Progenitor cell of endocrine pancreas (in vitro differentiated cells): ENCODE results near the gene NCAPD3. TPM values are rescaled to one million over a fixed set of nuclear protein-coding genes. Genes with fewer than 3 reads are reported as not detected.

Experiments used
- DNase-seq: peaks from one replicate; pipeline ENCODE4 v3.0.0; 2021; ENCODE audit warnings: low spot score; ENCODE audit not compliant: unreplicated experiment
- H3K27ac Mint-ChIP-seq: 2 replicates; pipeline ENCODE4 v1.8.0; 2021; ENCODE audit warnings: mild to moderate bottlenecking, moderate library complexity, mixed read lengths
- H3K27me3 Mint-ChIP-seq: 2 replicates; pipeline ENCODE4 v1.8.0; 2021; ENCODE audit warnings: mixed read lengths
- H3K36me3 Mint-ChIP-seq: 2 replicates; pipeline ENCODE4 v1.8.0; 2022; ENCODE audit warnings: mixed read lengths; ENCODE audit not compliant: insufficient read depth
- H3K4me1 Mint-ChIP-seq: 2 replicates; pipeline ENCODE4 v1.8.0; 2021; ENCODE audit warnings: low read depth, mixed read lengths
- H3K4me3 Mint-ChIP-seq: 2 replicates; pipeline ENCODE4 v1.8.0; 2021; ENCODE audit warnings: low read depth, mild to moderate bottlenecking, moderate library complexity, mixed read lengths
- H3K9me3 Mint-ChIP-seq: 2 replicates; pipeline ENCODE4 v1.8.0; 2021; ENCODE audit warnings: low read depth, mixed read lengths
- total RNA-seq: library from RNA; stranded (reverse); gene quantifications from 2 replicates; pipeline ENCODE4 v1.2.1, GENCODE V29; 2021
- TF ChIP-seq, protein P1 (sequence below): fragments of 200-600 bp; sonication (generic); IDR thresholded peaks from one replicate; pipeline ENCODE4 v1.5.0; 2021; ENCODE audit warnings: antibody characterized with exemption, mild to moderate bottlenecking; ENCODE audit not compliant: unreplicated experiment

Gene NCAPD3
- total RNA-seq, 1 donor from 2014 or later: 30.0 TPM

DNA sequence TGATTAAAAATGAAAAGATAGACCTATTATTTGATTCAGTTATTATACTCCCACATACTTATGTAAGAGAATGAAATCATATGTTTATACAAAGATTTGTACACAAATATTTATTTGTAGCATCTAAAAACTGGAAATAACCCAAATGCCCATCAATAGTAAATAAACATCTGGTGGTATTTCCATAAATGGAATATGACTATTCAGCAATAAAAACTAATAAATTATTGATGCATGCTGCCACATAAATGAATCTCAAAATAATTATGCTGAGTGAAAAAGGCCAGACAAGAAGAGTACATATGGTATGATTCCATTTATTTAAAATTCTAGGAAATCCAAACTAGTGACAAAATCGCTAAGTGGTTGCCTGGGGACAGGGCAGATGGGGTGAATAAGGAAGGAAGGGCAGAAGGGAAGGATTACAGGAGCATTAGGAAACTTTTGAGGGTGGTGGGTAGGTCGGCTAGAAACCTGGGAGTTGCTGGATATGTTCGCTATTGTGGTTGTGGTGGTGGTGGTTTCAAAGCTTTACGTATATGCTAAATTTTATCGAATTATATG, 113.4 kb downstream of the NCAPD3 start:
- no peak overlapping the region for H3K4me3 Mint-ChIP-seq
- no peaks in the 10 kb centered on the region for H3K27me3 Mint-ChIP-seq
- TF ChIP-seq, protein P1, sequence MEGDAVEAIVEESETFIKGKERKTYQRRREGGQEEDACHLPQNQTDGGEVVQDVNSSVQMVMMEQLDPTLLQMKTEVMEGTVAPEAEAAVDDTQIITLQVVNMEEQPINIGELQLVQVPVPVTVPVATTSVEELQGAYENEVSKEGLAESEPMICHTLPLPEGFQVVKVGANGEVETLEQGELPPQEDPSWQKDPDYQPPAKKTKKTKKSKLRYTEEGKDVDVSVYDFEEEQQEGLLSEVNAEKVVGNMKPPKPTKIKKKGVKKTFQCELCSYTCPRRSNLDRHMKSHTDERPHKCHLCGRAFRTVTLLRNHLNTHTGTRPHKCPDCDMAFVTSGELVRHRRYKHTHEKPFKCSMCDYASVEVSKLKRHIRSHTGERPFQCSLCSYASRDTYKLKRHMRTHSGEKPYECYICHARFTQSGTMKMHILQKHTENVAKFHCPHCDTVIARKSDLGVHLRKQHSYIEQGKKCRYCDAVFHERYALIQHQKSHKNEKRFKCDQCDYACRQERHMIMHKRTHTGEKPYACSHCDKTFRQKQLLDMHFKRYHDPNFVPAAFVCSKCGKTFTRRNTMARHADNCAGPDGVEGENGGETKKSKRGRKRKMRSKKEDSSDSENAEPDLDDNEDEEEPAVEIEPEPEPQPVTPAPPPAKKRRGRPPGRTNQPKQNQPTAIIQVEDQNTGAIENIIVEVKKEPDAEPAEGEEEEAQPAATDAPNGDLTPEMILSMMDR: no peak
- H3K4me1 Mint-ChIP-seq: peaks cover under 1% of the 10 kb centered on the region
- H3K9me3 Mint-ChIP-seq: peaks cover 7% of the 10 kb centered on the region
- H3K36me3 Mint-ChIP-seq: peaks cover 11% of the 10 kb centered on the region
- DNase-seq: no peak
- no peak overlapping the region for H3K27ac Mint-ChIP-seq

Other genes starting within 250 kb of the NCAPD3 start
- gene JAM3, start 154.9 kb downstream of the NCAPD3 start, total RNA-seq: 37.0 and 37.6 TPM in 2 replicates
- 39.5 and 39.6 TPM in 2 replicates for gene VPS26B, start 704 bp upstream of the NCAPD3 start, total RNA-seq
- gene THYN1, start 29.4 kb upstream of the NCAPD3 start, total RNA-seq: 69.6 and 70.5 TPM in 2 replicates
- 35.9 and 37.6 TPM in 2 replicates for gene ACAD8, start 29.6 kb upstream of the NCAPD3 start, total RNA-seq
- gene GLB1L3, start 52.4 kb upstream of the NCAPD3 start, total RNA-seq: not detected in 2 replicates
- gene GLB1L2, start 108.0 kb upstream of the NCAPD3 start, total RNA-seq: 11.7 and 11.9 TPM in 2 replicates
- gene B3GAT1, start 188.3 kb upstream of the NCAPD3 start, total RNA-seq: 5.1 and 6.3 TPM in 2 replicates